ENCODE data around the gene BMS1. TPM values are rescaled to one million over a fixed set of nuclear protein-coding genes. Genes with fewer than 3 reads are reported as not detected.

BMS1 gene
- total and polyA plus RNA-seq, 2 of the 13 experiments (the other 11 are each of a cell fraction or from before 2014, with no cell fraction given), result 3.9 to 25.2 TPM

GRCh38 chr10:42871823-42872222 is 89.2 kb downstream of the BMS1 start:
- Histone ChIP-seq H2AFZ (ENCODE audit: low read length) (no peak overlapping the region), H3K27ac (ENCODE audit: extremely low read length, insufficient read depth, low read length) (no peak overlapping the region), H3K4me1 (ENCODE audit: insufficient read depth, low read length) (no peaks in the 10 kb centered on the region), H3K4me3 (replicated peaks in 1 of 3; ENCODE audit: insufficient read depth in 1 of 3, low read depth in 2 of 3, low read length in 3 of 3) (no peak overlapping the region), H3K9ac (ENCODE audit: insufficient read depth, low read depth, low read length) (no peak overlapping the region), H3K36me3 (replicated peaks in 1 of 2; ENCODE audit: control insufficient read depth in 1 of 2, insufficient read depth in 2 of 2, low read length in 2 of 2) (no peaks in the 10 kb centered on the region), H3K4me2 (ENCODE audit: low read depth, low read length) (no peak overlapping the region), H3K27me3 (ENCODE audit: control insufficient read depth in 1 of 2, insufficient read depth in 2 of 2, low read length in 2 of 2) (peaks cover 9 to 33% of the 10 kb centered on the region in 2 experiments; a peak in 3 of 5 replicates), H4K20me1 (ENCODE audit: insufficient read depth, low read length) (0 out of 2 replicates have a peak, but pooled peaks cover 3% of the 10 kb centered on the region), H3K79me2 (ENCODE audit: insufficient read depth, low read length) (no peaks in the 10 kb centered on the region), H3K9me3 (ENCODE audit: low read length) (no peaks in the 10 kb centered on the region)
- BruUV-seq (replicated peaks), result no TSS peak
- intact Hi-C loops (cut with micrococcal nuclease; ENCODE audit: unreplicated experiment), result no loop called here
- FAIRE-seq (no peak), ATAC-seq (no peak), DNase-seq (ENCODE audit: low spot score) (no peak)
- ChIA-PET CTCF (ENCODE audit: low intra/inter-chr PET ratio, low total read pairs) (no interaction called here), POLR2A (no interaction called here)
- WGBS (ENCODE audit: low lambda C conversion rate), result 38% methylated on average over 6 of the region's 6 CpGs
- in situ Hi-C loops (cut with HindIII; ENCODE audit: extremely low pct_ligation_motif_present, low pct_unique_long_range_greater_than_20kb), result loop anchor here (5.0 kb wide), 1 partner anchor 235 kb away; no protein-coding TSS in a partner anchor
- no peak for TF ChIP-seq THAP9 (CRISPR knock-in tag; IDR thresholded peaks at IDR 0.05; ENCODE audit: borderline replicate concordance)
- no peak for TF ChIP-seq RERE (CRISPR knock-in tag; IDR thresholded peaks at IDR 0.05; ENCODE audit: low read depth)
- no peak for TF ChIP-seq YY1 (IDR thresholded peaks at IDR 0.05; ENCODE audit: insufficient read depth, insufficient replicate concordance, low read depth, low read length)
- TF ChIP-seq FOXA1 (IDR thresholded peaks at IDR 0.05), result no peak
- no peak for TF ChIP-seq FOXA1 (CRISPR knock-in tag; IDR thresholded peaks at IDR 0.05)
